ENCODE results near the gene PRR23A.

PRR23A gene

DNA sequence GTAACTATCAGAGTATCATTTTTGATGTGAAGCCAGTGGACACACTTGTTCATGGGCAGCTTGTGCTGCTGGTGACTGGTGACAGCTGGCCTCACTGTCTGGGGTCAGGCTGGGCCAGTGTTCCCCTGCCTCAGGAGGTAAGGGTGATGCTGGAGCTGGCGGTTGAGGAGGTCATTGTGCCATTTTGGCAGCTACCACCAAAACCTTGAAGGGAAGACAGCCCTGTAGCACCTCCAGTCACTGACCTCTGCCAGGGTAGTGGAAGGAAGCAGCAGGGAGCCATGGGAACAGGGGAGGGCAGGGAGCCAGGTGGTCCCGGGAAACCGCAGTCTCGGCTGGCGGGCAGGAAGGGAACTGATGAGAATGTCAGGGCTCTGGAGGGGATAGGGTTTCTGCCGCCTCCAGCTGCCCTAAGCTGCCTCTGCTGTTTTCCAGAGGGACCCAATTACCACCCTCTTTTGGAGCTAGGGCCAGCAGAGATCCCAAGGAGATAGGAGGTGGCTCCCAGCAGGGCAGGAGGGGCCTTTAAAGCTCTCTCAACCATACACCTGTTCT is 34.2 kb downstream of the PRR23A start:
- no peak for DNase-seq

DNA sequence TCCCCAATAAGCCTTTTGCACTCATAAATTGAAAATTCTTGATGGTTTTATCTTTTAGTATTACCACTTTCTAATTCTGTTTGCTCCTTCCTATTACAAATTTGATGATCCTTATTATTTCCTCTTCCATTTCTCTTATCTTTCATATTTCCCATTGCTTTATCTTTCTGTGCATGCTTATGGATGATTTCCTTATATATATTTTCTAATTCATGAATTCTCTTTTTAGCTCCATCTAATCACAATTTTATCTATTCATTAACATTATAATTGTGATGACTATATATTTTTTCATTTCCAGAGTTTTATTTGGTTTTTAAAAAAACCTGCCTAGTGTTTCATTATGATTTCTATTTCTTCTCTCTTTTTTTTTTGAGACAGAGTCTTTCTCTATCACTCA is 41.1 kb downstream of the PRR23A start:
- no peak for DNase-seq

DNA sequence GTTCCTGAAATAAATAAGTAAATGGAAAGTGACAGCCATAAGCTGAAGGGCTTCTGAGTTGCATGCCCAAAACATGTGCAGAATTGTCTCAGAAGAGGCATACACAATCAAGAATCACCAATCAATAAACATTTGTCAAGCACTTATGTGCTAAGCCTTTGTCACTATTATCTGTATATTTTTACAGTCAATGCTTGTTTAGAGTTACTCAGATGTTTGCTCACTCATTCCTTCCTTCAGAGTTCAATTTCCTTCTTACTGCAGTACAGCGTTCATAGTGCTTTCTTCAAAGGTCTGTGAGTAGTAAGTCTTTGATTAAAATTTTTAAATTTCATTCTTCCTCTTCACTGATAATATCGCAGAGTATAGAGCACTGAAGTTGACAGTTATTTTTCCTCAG is 41.8 kb downstream of the PRR23A start:
- DNase-seq: no peak

DNA sequence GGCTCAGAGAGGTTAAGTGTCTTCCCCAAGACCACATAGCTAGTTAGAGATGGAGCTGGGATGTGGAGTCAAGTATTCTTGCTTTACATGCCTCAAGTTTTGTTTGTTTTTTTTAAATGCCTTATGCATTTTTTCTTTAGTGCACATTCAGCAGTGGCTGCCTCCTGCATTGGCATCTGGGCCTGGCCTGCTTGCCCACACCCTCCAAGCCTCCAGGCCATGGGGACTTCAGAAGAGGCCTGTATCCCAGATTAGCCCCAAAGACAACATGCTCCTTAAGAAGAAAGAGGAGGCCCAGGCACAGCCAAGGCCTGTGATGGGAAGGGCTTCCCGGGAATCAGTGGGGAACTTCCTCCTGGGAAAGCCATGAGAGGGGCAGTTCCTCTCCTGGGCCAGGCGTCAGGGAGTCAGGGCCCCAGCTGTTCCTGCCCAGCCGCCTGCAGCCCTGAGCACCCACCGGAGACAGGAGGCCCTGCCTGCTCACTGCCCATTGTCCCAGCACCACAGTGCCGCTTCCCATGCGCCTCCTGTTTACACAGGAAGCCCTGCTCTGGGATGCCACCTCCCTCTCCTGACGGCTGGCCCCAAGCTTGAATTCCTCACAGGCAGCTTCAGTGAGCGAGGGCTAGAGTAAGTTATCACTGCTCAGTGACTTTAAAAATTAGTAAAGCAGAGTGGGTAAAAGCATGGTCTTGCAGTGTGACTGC is 43.1 kb downstream of the PRR23A start:
- no peak for DNase-seq

DNA sequence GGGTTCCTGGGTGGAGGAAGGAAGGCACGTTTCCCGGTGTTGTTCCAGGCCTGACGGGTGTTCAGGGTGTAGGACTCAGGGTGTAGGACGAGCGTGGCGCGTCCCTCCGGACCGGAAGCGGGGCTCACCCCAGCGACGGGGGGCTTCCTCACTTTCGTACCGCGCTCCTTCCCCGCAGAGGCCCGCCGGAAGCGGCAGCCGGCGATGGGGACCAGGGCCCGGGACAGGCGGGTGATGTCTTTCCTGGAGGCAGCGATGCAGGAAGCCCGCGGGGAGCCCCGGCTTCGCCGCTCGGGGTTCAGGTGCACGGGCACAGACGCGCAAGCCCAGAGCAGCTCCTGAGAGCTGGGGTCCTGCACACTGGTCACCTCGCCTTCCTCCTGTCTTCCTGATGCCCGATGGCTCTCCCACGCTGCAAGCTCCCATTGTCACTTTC is 45.6 kb downstream of the PRR23A start:
- no peak for DNase-seq

Measured in central memory CD4-positive, alpha-beta T cell (primary cell).